Activated CD4-positive, alpha-beta memory T cell treated with anti-CD3 and anti-CD28 coated beads for 36 hours (primary cell): ENCODE measurements around the gene C1orf185. TPM values are rescaled to one million over a fixed set of nuclear protein-coding genes. Genes with fewer than 3 reads are reported as not detected.

Experiments
- CTCF ChIA-PET: fragments of 350-600 bp; sonication (Branson Sonifier 250); formaldehyde crosslinking; loops from one replicate; lab custom pipeline; 2021; ENCODE audit warnings: antibody characterized with exemption, inconsistent platforms; lab: Charles Lee
- POLR2A ChIA-PET: fragments of 350-600 bp; sonication (Branson Sonifier 250); formaldehyde crosslinking; loops from one replicate; lab custom pipeline; 2021; ENCODE audit warnings: antibody characterized with exemption; lab: Charles Lee
- DNase-seq: peaks from one replicate; pipeline ENCODE4 v3.0.0-alpha.2; 2020
- H3K27ac Mint-ChIP-seq: one replicate; pipeline ENCODE4 v1.8.0; 2021; ENCODE audit warnings: mixed read lengths
- H3K27me3 Mint-ChIP-seq: one replicate; pipeline ENCODE4 v1.8.0; 2021; ENCODE audit warnings: mixed read lengths
- H3K36me3 Mint-ChIP-seq: one replicate; pipeline ENCODE4 v1.8.0; 2021; ENCODE audit warnings: mixed read lengths
- H3K4me1 Mint-ChIP-seq: one replicate; pipeline ENCODE4 v1.8.0; 2021; ENCODE audit warnings: low read depth, mixed read lengths
- H3K4me3 Mint-ChIP-seq: one replicate; pipeline ENCODE4 v1.8.0; 2021; ENCODE audit warnings: mild to moderate bottlenecking, mixed read lengths
- H3K9me3 Mint-ChIP-seq: one replicate; pipeline ENCODE4 v1.8.0; 2021; ENCODE audit warnings: mixed read lengths
- intact Hi-C: fragments of 100-400 bp; cut with micrococcal nuclease; formaldehyde crosslinking; loops from one replicate; pipeline ENCODE4 v1.15.1; 2023
- total RNA-seq, 2 experiments: library from RNA; stranded (reverse); gene quantifications; one replicate each; pipeline ENCODE4 v1.2.3, GENCODE V29; 2021

The C1orf185 gene
- not detected for total RNA-seq

- Mint-ChIP-seq H3K4me3 (no peak within 1 kb of the TSS), H3K4me1 (no peaks in the 10 kb centered on the region), H3K27me3 (peaks cover 4% of the 10 kb centered on the region), H3K27ac (no peak within 1 kb of the TSS), H3K9me3 (no peaks in the 10 kb centered on the region), H3K36me3 (no peaks in the 10 kb centered on the region)
- ChIA-PET CTCF (interaction anchor here (1.1 kb wide), 1 partner anchor 87 kb away, joined by 3 read pairs; no protein-coding TSS in a partner anchor), POLR2A (no interaction called here)
- intact Hi-C loops, result no loop called here
- DNase-seq, result no peak
These were observed at the start of gene C1orf185 for GRCh38 chr1:51101976-51102375. Gene C1orf185 (plus strand): TSS chr1:51102228. CDS start chr1:51102234, 6 bp downstream.

GRCh38 chr1:51058858-51059257 lies 43.2 kb upstream of the C1orf185 start:
- CTCF ChIA-PET, result interaction anchor here (1.6 kb wide), 1 partner anchor 129 kb away, joined by 8 read pairs; no protein-coding TSS in a partner anchor
- H3K4me3 Mint-ChIP-seq, result no peak overlapping the region
- no peak for DNase-seq
- peaks cover 5% of the 10 kb centered on the region for H3K27me3 Mint-ChIP-seq
- POLR2A ChIA-PET, result no interaction called here
- no peaks in the 10 kb centered on the region for H3K4me1 Mint-ChIP-seq
- H3K27ac Mint-ChIP-seq, result no peak overlapping the region
- intact Hi-C loops, result no loop called here
- H3K36me3 Mint-ChIP-seq, result peaks cover 2% of the 10 kb centered on the region
- H3K9me3 Mint-ChIP-seq, result peaks cover 6% of the 10 kb centered on the region

- CTCF ChIA-PET, result interaction anchor here (1.5 kb wide), 1 partner anchor 128 kb away, joined by 5 read pairs; no protein-coding TSS in a partner anchor
- peaks cover 6% of the 10 kb centered on the region for H3K9me3 Mint-ChIP-seq
- H3K36me3 Mint-ChIP-seq, result peaks cover 2% of the 10 kb centered on the region
- no peaks in the 10 kb centered on the region for H3K4me1 Mint-ChIP-seq
- no peak for DNase-seq
- H3K27me3 Mint-ChIP-seq, result peaks cover 9% of the 10 kb centered on the region
- intact Hi-C loops, result no loop called here
- no peak overlapping the region for H3K27ac Mint-ChIP-seq
- POLR2A ChIA-PET, result no interaction called here
- H3K4me3 Mint-ChIP-seq, result no peak overlapping the region
These were observed 40.7 kb upstream of the C1orf185 start for GRCh38 chr1:51061231-51061918.

- Mint-ChIP-seq H3K4me3 (no peak overlapping the region), H3K27me3 (peaks cover 9% of the 10 kb centered on the region), H3K36me3 (peaks cover 2% of the 10 kb centered on the region), H3K27ac (no peak overlapping the region), H3K4me1 (no peaks in the 10 kb centered on the region), H3K9me3 (peaks cover 2% of the 10 kb centered on the region)
- intact Hi-C loops, result no loop called here
- CTCF ChIA-PET, result no interaction called here
- no peak for DNase-seq
- POLR2A ChIA-PET, result no interaction called here
These were observed 38.9 kb upstream of the C1orf185 start for GRCh38 chr1:51063121-51063520.

GRCh38 chr1:51070011-51070410 lies 32.0 kb upstream of the C1orf185 start:
- Mint-ChIP-seq H3K4me3 (no peak overlapping the region), H3K9me3 (no peaks in the 10 kb centered on the region), H3K4me1 (no peaks in the 10 kb centered on the region), H3K27ac (no peak overlapping the region), H3K36me3 (no peaks in the 10 kb centered on the region), H3K27me3 (peaks cover 19% of the 10 kb centered on the region)
- intact Hi-C loops, result no loop called here
- no peak for DNase-seq
- ChIA-PET POLR2A (no interaction called here), CTCF (no interaction called here)

- intact Hi-C loops, result no loop called here
- H3K36me3 Mint-ChIP-seq, result no peaks in the 10 kb centered on the region
- POLR2A ChIA-PET, result no interaction called here
- no peaks in the 10 kb centered on the region for H3K4me1 Mint-ChIP-seq
- H3K27me3 Mint-ChIP-seq, result peaks cover 17% of the 10 kb centered on the region
- H3K9me3 Mint-ChIP-seq, result no peaks in the 10 kb centered on the region
- no peak overlapping the region for H3K4me3 Mint-ChIP-seq
- no peak for DNase-seq
- CTCF ChIA-PET, result no interaction called here
- no peak overlapping the region for H3K27ac Mint-ChIP-seq
These were observed 31.4 kb upstream of the C1orf185 start for GRCh38 chr1:51070640-51071039.

- Mint-ChIP-seq H3K27ac (no peak overlapping the region), H3K27me3 (peaks cover 15% of the 10 kb centered on the region), H3K4me3 (no peak overlapping the region), H3K36me3 (no peaks in the 10 kb centered on the region), H3K4me1 (no peaks in the 10 kb centered on the region), H3K9me3 (no peaks in the 10 kb centered on the region)
- CTCF ChIA-PET, result interaction anchor here (0.7 to 1.0 kb wide), 2 partner anchors 141 to 142 kb away, joined by 3 read pairs; no protein-coding TSS in a partner anchor
- no peak for DNase-seq
- intact Hi-C loops, result no loop called here
- POLR2A ChIA-PET, result no interaction called here
These were observed 30.6 kb upstream of the C1orf185 start for GRCh38 chr1:51071291-51072042.

- Mint-ChIP-seq H3K36me3 (no peaks in the 10 kb centered on the region), H3K4me1 (no peaks in the 10 kb centered on the region), H3K4me3 (no peak overlapping the region), H3K27me3 (peaks cover 15% of the 10 kb centered on the region), H3K9me3 (no peaks in the 10 kb centered on the region), H3K27ac (no peak overlapping the region)
- ChIA-PET POLR2A (no interaction called here), CTCF (interaction anchor here (1.0 kb wide), 1 partner anchor 142 kb away, joined by 3 read pairs; no protein-coding TSS in a partner anchor)
- intact Hi-C loops, result no loop called here
- DNase-seq, result no peak
These were observed 30.0 kb upstream of the C1orf185 start for GRCh38 chr1:51072043-51072439.

- H3K9me3 Mint-ChIP-seq, result no peaks in the 10 kb centered on the region
- H3K36me3 Mint-ChIP-seq, result no peaks in the 10 kb centered on the region
- POLR2A ChIA-PET, result no interaction called here
- intact Hi-C loops, result no loop called here
- peaks cover 15% of the 10 kb centered on the region for H3K27me3 Mint-ChIP-seq
- no peaks in the 10 kb centered on the region for H3K4me1 Mint-ChIP-seq
- H3K27ac Mint-ChIP-seq, result no peak overlapping the region
- no peak for DNase-seq
- CTCF ChIA-PET, result interaction anchor here (1.0 kb wide), 1 partner anchor 143 kb away, joined by 3 read pairs; no protein-coding TSS in a partner anchor
- H3K4me3 Mint-ChIP-seq, result no peak overlapping the region
These were observed 29.4 kb upstream of the C1orf185 start for GRCh38 chr1:51072651-51073050.

GRCh38 chr1:51073456-51073855 lies 28.6 kb upstream of the C1orf185 start:
- Mint-ChIP-seq H3K9me3 (no peaks in the 10 kb centered on the region), H3K4me3 (no peak overlapping the region), H3K36me3 (no peaks in the 10 kb centered on the region), H3K27me3 (peaks cover 12% of the 10 kb centered on the region), H3K4me1 (no peaks in the 10 kb centered on the region), H3K27ac (no peak overlapping the region)
- CTCF ChIA-PET, result no interaction called here
- POLR2A ChIA-PET, result no interaction called here
- intact Hi-C loops, result no loop called here
- no peak for DNase-seq

- no peak overlapping the region for H3K27ac Mint-ChIP-seq
- no peaks in the 10 kb centered on the region for H3K36me3 Mint-ChIP-seq
- CTCF ChIA-PET, result interaction anchor here (2.6 kb wide), 1 partner anchor 102 kb away, joined by 14 read pairs; no protein-coding TSS in a partner anchor
- no peak for DNase-seq
- intact Hi-C loops, result no loop called here
- POLR2A ChIA-PET, result no interaction called here
- no peaks in the 10 kb centered on the region for H3K4me1 Mint-ChIP-seq
- H3K4me3 Mint-ChIP-seq, result no peak overlapping the region
- H3K27me3 Mint-ChIP-seq, result peaks cover 41% of the 10 kb centered on the region
- H3K9me3 Mint-ChIP-seq, result no peaks in the 10 kb centered on the region
These were observed 15.3 kb upstream of the C1orf185 start for GRCh38 chr1:51086496-51087271.

- ChIA-PET CTCF (interaction anchor here (1.0 to 2.6 kb wide), 3 partner anchors 52 to 103 kb away, joined by 3 to 14 read pairs (median 4); no protein-coding TSS in a partner anchor), POLR2A (no interaction called here)
- intact Hi-C loops, result no loop called here
- no peaks in the 10 kb centered on the region for H3K36me3 Mint-ChIP-seq
- H3K27me3 Mint-ChIP-seq, result peaks cover 39% of the 10 kb centered on the region
- no peak overlapping the region for H3K27ac Mint-ChIP-seq
- no peak overlapping the region for H3K4me3 Mint-ChIP-seq
- no peaks in the 10 kb centered on the region for H3K4me1 Mint-ChIP-seq
- no peaks in the 10 kb centered on the region for H3K9me3 Mint-ChIP-seq
- DNase-seq, result no peak
These were observed 13.6 kb upstream of the C1orf185 start for GRCh38 chr1:51088474-51088873.
